Measurements from ENCODE around the gene TTC3.
A peak's percentile ranks its signal among the peaks of the same experiment; 100 is the strongest.
"Not testable (repeated sequence)": the region's sequence is repeated elsewhere in the genome, so short reads cannot be mapped to it uniquely, and the experiment has no call there.

Gene TTC3, protein sequence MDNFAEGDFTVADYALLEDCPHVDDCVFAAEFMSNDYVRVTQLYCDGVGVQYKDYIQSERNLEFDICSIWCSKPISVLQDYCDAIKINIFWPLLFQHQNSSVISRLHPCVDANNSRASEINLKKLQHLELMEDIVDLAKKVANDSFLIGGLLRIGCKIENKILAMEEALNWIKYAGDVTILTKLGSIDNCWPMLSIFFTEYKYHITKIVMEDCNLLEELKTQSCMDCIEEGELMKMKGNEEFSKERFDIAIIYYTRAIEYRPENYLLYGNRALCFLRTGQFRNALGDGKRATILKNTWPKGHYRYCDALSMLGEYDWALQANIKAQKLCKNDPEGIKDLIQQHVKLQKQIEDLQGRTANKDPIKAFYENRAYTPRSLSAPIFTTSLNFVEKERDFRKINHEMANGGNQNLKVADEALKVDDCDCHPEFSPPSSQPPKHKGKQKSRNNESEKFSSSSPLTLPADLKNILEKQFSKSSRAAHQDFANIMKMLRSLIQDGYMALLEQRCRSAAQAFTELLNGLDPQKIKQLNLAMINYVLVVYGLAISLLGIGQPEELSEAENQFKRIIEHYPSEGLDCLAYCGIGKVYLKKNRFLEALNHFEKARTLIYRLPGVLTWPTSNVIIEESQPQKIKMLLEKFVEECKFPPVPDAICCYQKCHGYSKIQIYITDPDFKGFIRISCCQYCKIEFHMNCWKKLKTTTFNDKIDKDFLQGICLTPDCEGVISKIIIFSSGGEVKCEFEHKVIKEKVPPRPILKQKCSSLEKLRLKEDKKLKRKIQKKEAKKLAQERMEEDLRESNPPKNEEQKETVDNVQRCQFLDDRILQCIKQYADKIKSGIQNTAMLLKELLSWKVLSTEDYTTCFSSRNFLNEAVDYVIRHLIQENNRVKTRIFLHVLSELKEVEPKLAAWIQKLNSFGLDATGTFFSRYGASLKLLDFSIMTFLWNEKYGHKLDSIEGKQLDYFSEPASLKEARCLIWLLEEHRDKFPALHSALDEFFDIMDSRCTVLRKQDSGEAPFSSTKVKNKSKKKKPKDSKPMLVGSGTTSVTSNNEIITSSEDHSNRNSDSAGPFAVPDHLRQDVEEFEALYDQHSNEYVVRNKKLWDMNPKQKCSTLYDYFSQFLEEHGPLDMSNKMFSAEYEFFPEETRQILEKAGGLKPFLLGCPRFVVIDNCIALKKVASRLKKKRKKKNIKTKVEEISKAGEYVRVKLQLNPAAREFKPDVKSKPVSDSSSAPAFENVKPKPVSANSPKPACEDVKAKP (N-terminal part only)

GRCh38 chr21:37072988-37073416 is at the start of gene TTC3, which contains the start of gene PIGP:
Gene TTC3, plus strand, starts transcription at chr21:37073254. Its CDS starts 14,004 bp downstream, at chr21:37087258.
Gene PIGP, minus strand, starts transcription at chr21:37073071. Its CDS starts 556 bp downstream, at chr21:37072515.
- Mint-ChIP-seq H3K4me3 (peak within 1 kb of the TSS; percentile 92 to 97), H3K4me1 (peaks cover 54% of the 10 kb centered on the region), H3K27ac (peak within 1 kb of the TSS; percentile 97 to 98), H3K27me3 (no peaks in the 10 kb centered on the region), H3K9me3 (no peaks in the 10 kb centered on the region)
- peak; percentile 84 for ATAC-seq
- peak; percentile 97 for DNase-seq

- ATAC-seq, result no peak
- no peak overlapping the region for H3K4me3 Mint-ChIP-seq
Measured at GRCh38 chr21:37026499-37026898, 46.6 kb upstream of the TTC3 start.

GRCh38 chr21:37028570-37028969 is 44.5 kb upstream of the TTC3 start:
- Mint-ChIP-seq H3K9me3 (no peaks in the 10 kb centered on the region), H3K4me3 (no peak overlapping the region), H3K27me3 (no peaks in the 10 kb centered on the region), H3K27ac (no peak overlapping the region), H3K4me1 (no peaks in the 10 kb centered on the region)
- ATAC-seq (no peak), DNase-seq (no peak)

More at GRCh38 chr21:37026499-37026898, 46.6 kb upstream of the TTC3 start:
- Mint-ChIP-seq H3K4me1 (no peaks in the 10 kb centered on the region), H3K27me3 (no peaks in the 10 kb centered on the region), H3K9me3 (no peaks in the 10 kb centered on the region), H3K27ac (no peak overlapping the region)
- DNase-seq, result no peak

- H3K27ac Mint-ChIP-seq, result no peak overlapping the region
- DNase-seq, result no peak
Measured at GRCh38 chr21:37030864-37031263, 42.2 kb upstream of the TTC3 start.

GRCh38 chr21:37032293-37032692 is 40.8 kb upstream of the TTC3 start:
- Mint-ChIP-seq H3K27ac (no peak overlapping the region), H3K9me3 (no peaks in the 10 kb centered on the region), H3K27me3 (no peaks in the 10 kb centered on the region), H3K4me1 (no peaks in the 10 kb centered on the region), H3K4me3 (no peak overlapping the region)
- ATAC-seq, result no peak
- DNase-seq, result no peak

More at GRCh38 chr21:37030864-37031263, 42.2 kb upstream of the TTC3 start:
- Mint-ChIP-seq H3K4me3 (no peak overlapping the region), H3K9me3 (no peaks in the 10 kb centered on the region), H3K4me1 (no peaks in the 10 kb centered on the region), H3K27me3 (no peaks in the 10 kb centered on the region)
- no peak for ATAC-seq

GRCh38 chr21:37032877-37033471 is 40.1 kb upstream of the TTC3 start:
- Mint-ChIP-seq H3K27me3 (no peaks in the 10 kb centered on the region), H3K4me1 (no peaks in the 10 kb centered on the region), H3K27ac (no peak overlapping the region), H3K9me3 (no peaks in the 10 kb centered on the region), H3K4me3 (no peak overlapping the region)
- ATAC-seq (no peak), DNase-seq (no peak)

- ATAC-seq, H3K4me1 Mint-ChIP-seq, H3K9me3 Mint-ChIP-seq, H3K27ac Mint-ChIP-seq, H3K4me3 Mint-ChIP-seq, DNase-seq, H3K27me3 Mint-ChIP-seq: not testable (repeated sequence)
Measured at GRCh38 chr21:37034394-37034793, 38.7 kb upstream of the TTC3 start.

GRCh38 chr21:37036177-37036576 is 36.9 kb upstream of the TTC3 start:
- Mint-ChIP-seq H3K9me3 (no peaks in the 10 kb centered on the region), H3K4me1 (no peaks in the 10 kb centered on the region), H3K27me3 (no peaks in the 10 kb centered on the region), H3K4me3 (no peak overlapping the region), H3K27ac (no peak overlapping the region)
- DNase-seq (no peak), ATAC-seq (no peak)

GRCh38 chr21:37039411-37040075 is 33.5 kb upstream of the TTC3 start:
- DNase-seq (no peak), ATAC-seq (no peak)
- H3K27me3 Mint-ChIP-seq, result no peaks in the 10 kb centered on the region
- H3K4me1 Mint-ChIP-seq, result peaks cover 8% of the 10 kb centered on the region
- H3K4me3 Mint-ChIP-seq, result no peak overlapping the region
- no peaks in the 10 kb centered on the region for H3K9me3 Mint-ChIP-seq
- H3K27ac Mint-ChIP-seq, result no peak overlapping the region

DNA sequence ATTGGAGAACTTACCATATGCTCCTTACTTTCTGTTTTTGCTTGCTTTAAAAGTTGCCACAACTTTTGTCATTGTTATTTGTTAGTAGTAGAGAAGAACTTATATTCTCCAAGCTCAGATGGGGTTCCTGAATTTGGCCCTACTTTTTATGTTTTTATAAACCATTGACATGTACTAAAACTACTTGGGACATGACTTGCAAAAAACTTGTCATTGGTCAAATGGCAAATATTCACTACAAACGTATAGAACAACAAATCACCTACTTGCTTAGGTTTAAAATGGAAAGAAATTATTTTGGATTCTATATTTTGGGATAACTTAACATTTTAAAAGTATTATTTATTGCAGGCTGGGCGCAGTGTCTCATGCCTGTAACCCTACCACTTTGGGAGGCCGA is 32.8 kb upstream of the TTC3 start:
- no peak for ATAC-seq
- no peak overlapping the region for H3K4me3 Mint-ChIP-seq
- H3K4me1 Mint-ChIP-seq, result peaks cover 15% of the 10 kb centered on the region
- DNase-seq, result no peak
- H3K9me3 Mint-ChIP-seq, result no peaks in the 10 kb centered on the region
- H3K27me3 Mint-ChIP-seq, result no peaks in the 10 kb centered on the region
- no peak overlapping the region for H3K27ac Mint-ChIP-seq

- Mint-ChIP-seq H3K4me1 (peaks cover 20% of the 10 kb centered on the region), H3K9me3 (no peaks in the 10 kb centered on the region), H3K27me3 (no peaks in the 10 kb centered on the region), H3K27ac (no peak overlapping the region), H3K4me3 (no peak overlapping the region)
- no peak for ATAC-seq
- DNase-seq, result no peak
Measured at GRCh38 chr21:37041706-37042271, 31.3 kb upstream of the TTC3 start.

DNA sequence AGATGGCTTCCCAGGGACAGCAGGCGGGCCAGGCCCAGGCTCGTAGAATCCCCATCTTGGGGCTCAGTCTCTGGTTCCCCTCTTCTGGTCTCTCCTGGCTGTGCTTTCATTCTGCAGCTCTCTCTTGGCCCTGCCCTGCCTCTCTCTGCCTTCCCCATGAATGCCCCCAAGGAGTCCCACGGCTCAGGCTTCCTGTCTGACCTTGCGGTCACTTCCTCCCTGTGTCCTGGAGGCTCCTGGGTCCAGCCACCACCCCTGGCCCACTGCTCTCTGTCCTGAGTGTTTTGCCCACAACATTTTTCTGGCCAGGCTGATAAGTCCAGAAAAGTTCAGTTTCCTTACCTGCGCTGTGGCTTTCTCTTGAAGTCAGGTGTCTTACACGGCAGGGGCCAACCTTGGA is 29.2 kb upstream of the TTC3 start:
- DNase-seq (no peak), ATAC-seq (no peak)
- Mint-ChIP-seq H3K4me1 (peaks cover 20% of the 10 kb centered on the region), H3K4me3 (no peak overlapping the region), H3K27ac (peak overlapping the region in 1 of 2 donors; percentile 46), H3K9me3 (no peaks in the 10 kb centered on the region), H3K27me3 (no peaks in the 10 kb centered on the region)

DNA sequence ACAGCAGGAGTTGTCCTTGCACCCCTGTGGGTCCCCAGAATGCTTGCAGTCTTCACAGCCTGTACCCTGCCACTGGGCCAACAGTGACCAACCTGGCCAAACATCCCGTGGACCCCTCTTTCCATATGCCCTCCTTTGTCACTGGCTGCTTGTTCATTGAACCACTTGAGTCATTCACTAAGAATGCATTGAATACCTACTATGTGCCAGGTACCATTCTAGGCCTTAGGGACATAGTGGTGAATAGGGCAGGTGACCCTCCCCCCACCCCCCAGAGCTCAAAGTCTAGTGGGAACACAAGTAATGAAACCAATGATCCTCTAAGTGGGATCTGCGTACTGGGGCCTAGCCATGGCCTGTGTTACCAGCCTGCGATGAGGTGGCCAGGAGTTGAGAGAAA is 28.4 kb upstream of the TTC3 start:
- ATAC-seq (no peak), DNase-seq (no peak)
- no peak overlapping the region for H3K4me3 Mint-ChIP-seq
- H3K27me3 Mint-ChIP-seq, result no peaks in the 10 kb centered on the region
- no peaks in the 10 kb centered on the region for H3K9me3 Mint-ChIP-seq
- H3K27ac Mint-ChIP-seq, result peak overlapping the region in 1 of 2 donors; percentile 55
- H3K4me1 Mint-ChIP-seq, result peaks cover 20% of the 10 kb centered on the region

DNA sequence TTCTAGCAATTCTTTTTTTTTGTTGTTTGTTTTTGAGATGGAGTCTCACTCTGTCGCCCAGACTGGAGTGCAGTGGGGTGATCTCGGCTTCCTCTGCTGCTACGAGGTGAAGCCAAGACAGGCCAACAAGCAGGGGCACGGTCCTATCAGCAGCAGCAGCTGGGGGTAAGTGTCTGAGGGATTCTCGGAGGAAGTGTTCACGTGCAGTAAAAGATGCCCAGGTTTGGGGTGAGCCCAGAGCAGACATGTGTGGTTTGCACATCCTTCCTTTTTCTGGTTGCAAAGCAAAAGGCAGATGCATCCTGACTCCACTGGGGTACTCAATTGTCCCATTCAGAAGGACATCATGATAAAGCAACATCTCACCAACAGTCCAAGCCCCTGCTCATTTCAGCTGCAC is 27.9 kb upstream of the TTC3 start:
- Mint-ChIP-seq H3K4me1 (peaks cover 20% of the 10 kb centered on the region), H3K27ac (peak overlapping the region in 1 of 2 donors; percentile 36), H3K27me3 (no peaks in the 10 kb centered on the region), H3K9me3 (no peaks in the 10 kb centered on the region), H3K4me3 (no peak overlapping the region)
- no peak for ATAC-seq
- no peak for DNase-seq

All from stimulated activated naive CD8-positive, alpha-beta T cell treated with anti-CD3 and anti-CD28 coated beads, Interleukin-15, amount 100 ng/mL, for 72 hours (primary cell).